Prostate gland (tissue), 2 donors: ENCODE results near the gene VPS16. TPM values are rescaled to one million over a fixed set of nuclear protein-coding genes. Genes with fewer than 3 reads are reported as not detected.

Experiments used
- DNase-seq: peaks from one replicate; pipeline ENCODE4 v3.0.0-alpha.2; 2019; ENCODE audit warnings: low spot score
- H3K27ac ChIP-seq, 2 donors: fragments of 200-600 bp; sonication (generic); 2 replicates each; pipeline ENCODE4 v1.5.1; 2017 to 2019
- H3K27me3 ChIP-seq: fragments of 200-600 bp; sonication (generic); replicated peaks from 2 replicates; pipeline ENCODE4 v1.5.1; 2019; ENCODE audit not compliant: insufficient read depth
- H3K36me3 ChIP-seq, 2 donors: fragments of 200-600 bp; sonication (generic); 1 replicate in 1 of 2; 2 replicates in 1 of 2; pipeline versions ENCODE4 v1.5.1 to v1.8.1; 2017 to 2019
- H3K4me1 ChIP-seq: fragments of 200-600 bp; sonication (generic); replicated peaks from 2 replicates; pipeline ENCODE4 v1.5.1; 2019
- H3K4me3 ChIP-seq, 2 donors: fragments of 200-600 bp; sonication (generic); 2 replicates each; pipeline ENCODE4 v1.5.1; 2017 to 2019
- H3K9me3 ChIP-seq: fragments of 200-600 bp; sonication (generic); 2 replicates; pipeline ENCODE4 v1.5.1; 2017
- POLR2A ChIP-seq: fragments of 450-650 bp; IDR thresholded peaks from one replicate; pipeline ENCODE4 v1.6.1; 2016; ENCODE audit warnings: antibody characterized with exemption, mild to moderate bottlenecking
- POLR2AphosphoS5 ChIP-seq: sonication (generic); formaldehyde crosslinking; IDR thresholded peaks from one replicate; pipeline ENCODE4 v1.6.1; 2017; ENCODE audit warnings: antibody characterized with exemption
- WGBS: methylation state at CpG from one replicate; pipeline ENCODE4 v1.1.5; 2018; 5-methylcytosine and 5-hydroxymethylcytosine counted together
- intact Hi-C: fragments of 100-400 bp; cut with DNase I; formaldehyde crosslinking; loops from one replicate; pipeline ENCODE4 v1.14.2; 2022
- total RNA-seq, 2 donors: library from RNA; depleted of rRNA; stranded (reverse); fragments of >200 nt; gene quantifications; one replicate each; pipeline ENCODE4 v1.1.0, GENCODE V29; 2016
- TF ChIP-seq, protein P1 (sequence below), 4 experiments: fragments of 200-600 bp in 2 of 4; fragments of 450-650 bp in 2 of 4; sonication (generic) in 2 of 4; IDR thresholded peaks; 1 replicate in 3 of 4; 2 replicates in 1 of 4; pipeline ENCODE4 v1.5.1; 2016 to 2019; ENCODE audit warnings: antibody characterized with exemption in 4 of 4, mild to moderate bottlenecking in 2 of 4, moderate library complexity in 2 of 4

VPS16 gene
- total RNA-seq = 10 to 100 TPM; 27.5 to 37.3 TPM

DNA sequence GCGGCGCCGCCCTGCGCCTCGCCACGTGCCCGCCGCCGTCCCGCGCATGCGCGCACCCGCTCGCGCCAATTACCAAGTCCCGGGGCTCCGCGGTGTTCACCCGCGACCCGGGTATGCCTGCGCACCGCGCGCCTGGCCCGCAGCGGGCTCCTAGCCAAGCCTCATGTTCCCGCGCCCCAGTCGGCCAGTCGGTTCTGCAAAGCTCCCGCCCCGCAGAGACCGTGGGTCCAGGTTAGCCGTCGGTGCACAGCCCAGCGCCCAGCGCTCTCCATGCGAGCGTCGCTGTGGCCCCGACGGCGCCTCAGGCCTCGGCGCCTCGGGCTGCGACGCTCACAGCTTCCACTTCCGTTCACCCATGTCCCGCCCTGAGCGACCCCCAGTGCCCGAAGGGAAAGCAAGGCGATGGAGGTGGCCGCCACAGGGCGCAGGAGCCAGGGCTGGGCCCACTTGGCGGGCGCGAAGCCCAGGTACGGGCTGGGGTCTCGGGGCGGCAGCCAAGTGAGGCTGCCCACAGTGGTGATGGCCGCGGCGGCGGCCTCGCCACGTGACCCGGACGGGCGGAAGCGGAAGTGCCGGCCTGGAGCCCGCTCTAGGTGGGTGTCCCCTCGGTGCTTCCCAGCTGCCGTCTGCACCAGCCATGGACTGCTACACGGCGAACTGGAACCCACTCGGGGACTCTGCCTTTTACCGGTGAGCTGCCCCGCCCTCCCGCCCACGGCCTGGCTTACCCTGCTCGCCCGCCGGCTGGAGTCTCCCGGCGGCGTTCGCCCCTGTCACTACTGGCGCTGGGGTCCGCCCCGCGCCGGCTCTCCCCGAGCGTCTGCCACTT lies at the start of gene VPS16, which contains the start of gene PCED1A:
Gene VPS16, plus strand, starts transcription at position 608 of the 829 bp plus-strand sequence. Its CDS starts 30 bp downstream, at position 638.
Gene PCED1A, minus strand, starts transcription at position 518 of the 829 bp plus-strand sequence. CDS start 743 bp downstream, outside the sequence.
- Histone ChIP-seq H3K36me3 (no peaks in the 10 kb centered on the region), H3K27ac (peak within 1 kb of the TSS; percentile 80 to 90), H3K4me3 (peak within 1 kb of the TSS; percentile 70 to 98), H3K9me3 (no peaks in the 10 kb centered on the region), H3K27me3 (no peaks in the 10 kb centered on the region), H3K4me1 (peaks cover 3% of the 10 kb centered on the region)
- intact Hi-C loops = loop anchor here (10.0 kb wide), 1 partner anchor 146 kb away; the partner anchor contains the start of gene EBF4
- 2% methylated on average over 75 of the region's 98 CpGs for WGBS
- TF ChIP-seq POLR2AphosphoS5 (peak; percentile 81), POLR2A (peak; percentile 46)
- TF ChIP-seq, protein P1, sequence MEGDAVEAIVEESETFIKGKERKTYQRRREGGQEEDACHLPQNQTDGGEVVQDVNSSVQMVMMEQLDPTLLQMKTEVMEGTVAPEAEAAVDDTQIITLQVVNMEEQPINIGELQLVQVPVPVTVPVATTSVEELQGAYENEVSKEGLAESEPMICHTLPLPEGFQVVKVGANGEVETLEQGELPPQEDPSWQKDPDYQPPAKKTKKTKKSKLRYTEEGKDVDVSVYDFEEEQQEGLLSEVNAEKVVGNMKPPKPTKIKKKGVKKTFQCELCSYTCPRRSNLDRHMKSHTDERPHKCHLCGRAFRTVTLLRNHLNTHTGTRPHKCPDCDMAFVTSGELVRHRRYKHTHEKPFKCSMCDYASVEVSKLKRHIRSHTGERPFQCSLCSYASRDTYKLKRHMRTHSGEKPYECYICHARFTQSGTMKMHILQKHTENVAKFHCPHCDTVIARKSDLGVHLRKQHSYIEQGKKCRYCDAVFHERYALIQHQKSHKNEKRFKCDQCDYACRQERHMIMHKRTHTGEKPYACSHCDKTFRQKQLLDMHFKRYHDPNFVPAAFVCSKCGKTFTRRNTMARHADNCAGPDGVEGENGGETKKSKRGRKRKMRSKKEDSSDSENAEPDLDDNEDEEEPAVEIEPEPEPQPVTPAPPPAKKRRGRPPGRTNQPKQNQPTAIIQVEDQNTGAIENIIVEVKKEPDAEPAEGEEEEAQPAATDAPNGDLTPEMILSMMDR (IDR thresholded peaks at IDR 0.05) = no peak
- DNase-seq = peak; percentile 80

- no peak for DNase-seq
- H3K27me3 ChIP-seq = no peaks in the 10 kb centered on the region
- no peaks in the 10 kb centered on the region for H3K9me3 ChIP-seq
- TF ChIP-seq POLR2A (no peak), POLR2AphosphoS5 (no peak)
- TF ChIP-seq, protein P1 (IDR thresholded peaks at IDR 0.05) = no peak
- no peaks in the 10 kb centered on the region for H3K36me3 ChIP-seq
- no peak overlapping the region for H3K4me3 ChIP-seq
- no peak overlapping the region for H3K27ac ChIP-seq
- intact Hi-C loops = no loop called here
- H3K4me1 ChIP-seq = no peaks in the 10 kb centered on the region
- 86% methylated on average over 6 of the region's 6 CpGs for WGBS
Measured at GRCh38 chr20:2793471-2793870, 47.1 kb upstream of the VPS16 start.

- intact Hi-C loops = no loop called here
- TF ChIP-seq POLR2A = no peak
- TF ChIP-seq POLR2AphosphoS5 = no peak
- TF ChIP-seq, protein P1 (IDR thresholded peaks at IDR 0.05) = no peak
- no peaks in the 10 kb centered on the region for H3K9me3 ChIP-seq
- no peaks in the 10 kb centered on the region for H3K36me3 ChIP-seq
- no peak for DNase-seq
- no peaks in the 10 kb centered on the region for H3K27me3 ChIP-seq
- H3K4me3 ChIP-seq = no peak overlapping the region
- WGBS = 86% methylated on average over 23 of the region's 23 CpGs
- H3K27ac ChIP-seq = no peak overlapping the region
- H3K4me1 ChIP-seq = no peaks in the 10 kb centered on the region
Measured at GRCh38 chr20:2794202-2794748, 46.3 kb upstream of the VPS16 start.

DNA sequence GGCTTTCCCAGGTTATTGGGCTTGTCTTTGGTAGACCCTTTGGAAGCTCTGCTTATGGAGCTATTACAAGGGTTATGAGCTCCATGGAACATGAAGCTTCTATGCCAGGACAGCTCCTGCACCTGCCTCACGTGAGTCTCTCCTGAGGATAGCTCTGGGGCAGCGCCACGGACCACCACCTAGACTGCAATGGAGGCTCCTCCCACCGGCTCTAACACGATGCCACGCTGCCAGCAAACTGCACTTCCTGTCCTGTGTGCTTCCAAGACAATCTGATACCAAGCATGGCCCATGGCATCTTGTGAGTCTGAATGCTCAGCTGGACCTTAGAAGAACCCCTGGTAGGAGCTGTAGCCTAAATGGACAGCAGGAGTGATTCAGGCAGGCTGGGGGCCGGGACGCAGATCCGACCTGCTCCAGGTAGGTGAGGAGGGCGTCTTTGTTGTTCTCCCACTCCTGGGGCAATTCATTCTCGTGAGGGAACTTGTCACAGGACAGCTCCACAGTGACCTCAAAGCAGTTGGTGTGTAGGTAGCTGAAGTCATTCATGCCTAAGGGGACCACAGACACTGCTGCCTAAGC lies 45.6 kb upstream of the VPS16 start:
- WGBS = 81% methylated on average over 11 of the region's 11 CpGs
- intact Hi-C loops = no loop called here
- Histone ChIP-seq H3K27me3 (no peaks in the 10 kb centered on the region), H3K27ac (no peak overlapping the region), H3K4me1 (no peaks in the 10 kb centered on the region), H3K36me3 (no peaks in the 10 kb centered on the region), H3K4me3 (no peak overlapping the region), H3K9me3 (no peaks in the 10 kb centered on the region)
- no peak for DNase-seq
- TF ChIP-seq POLR2AphosphoS5 (no peak), POLR2A (no peak)
- TF ChIP-seq, protein P1 (IDR thresholded peaks at IDR 0.05) = no peak
